HG02852 (cell line): ENCODE data around the gene ZNF609.
"Not testable (repeated sequence)": the region's sequence is repeated elsewhere in the genome, so short reads cannot be mapped to it uniquely, and the experiment has no call there.

Experiments used
- ATAC-seq: cut with Tn5 transposase; IDR thresholded peaks from one replicate; pipeline ENCODE4 v1.9.1; 2021; ENCODE audit warnings: mild to moderate bottlenecking, moderate library complexity; ENCODE audit not compliant: unreplicated experiment

The ZNF609 gene

GRCh38 chr15:64617727-64618126, 157.3 kb downstream of the ZNF609 start:
- ATAC-seq: no peak

DNA sequence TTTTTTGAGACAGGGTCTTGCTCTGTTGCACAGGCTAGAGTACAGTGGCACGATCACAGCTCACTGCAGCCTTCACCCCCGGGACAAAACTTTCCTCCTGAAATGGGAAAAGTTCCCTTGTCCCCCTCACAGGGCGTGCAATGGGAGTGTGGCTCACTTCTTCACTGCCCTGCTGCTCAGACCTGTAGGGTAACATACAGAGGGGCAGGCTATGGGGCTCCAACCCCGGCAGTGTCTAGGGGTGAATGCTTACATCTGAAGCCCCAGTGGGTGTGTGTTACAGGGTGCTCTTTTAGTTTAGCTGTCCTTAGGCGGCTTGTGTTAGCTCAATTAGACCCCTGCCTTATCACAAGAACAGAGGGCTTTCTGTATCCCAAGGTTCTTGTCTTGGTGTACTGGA, 157.8 kb downstream of the ZNF609 start:
- no peak for ATAC-seq

DNA sequence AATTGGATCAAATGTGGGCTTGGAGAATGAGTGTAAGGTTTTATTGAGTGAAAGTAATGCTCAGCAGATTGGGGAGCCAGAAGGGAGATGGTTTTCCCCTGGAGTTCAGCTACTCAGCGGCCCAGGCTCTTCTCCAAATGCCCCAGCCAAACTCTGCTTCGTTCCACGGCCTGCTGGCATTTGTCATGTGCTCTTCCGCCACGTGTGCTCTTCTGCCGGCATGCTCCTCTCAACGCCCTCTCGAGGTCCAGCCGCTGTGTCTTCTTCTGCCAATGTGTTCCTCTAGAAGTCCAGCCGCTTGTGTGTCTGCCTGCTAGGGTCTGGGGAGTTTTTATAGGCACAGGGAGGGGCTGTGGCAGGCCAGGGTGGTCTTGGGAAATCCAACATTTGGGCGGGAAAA, 158.2 kb downstream of the ZNF609 start:
- no peak for ATAC-seq

- ATAC-seq: no peak
Observed at GRCh38 chr15:64619880-64620839, 159.8 kb downstream of the ZNF609 start.

- ATAC-seq: no peak
Observed at GRCh38 chr15:64621056-64621455, 160.7 kb downstream of the ZNF609 start.

GRCh38 chr15:64622410-64623260, 162.3 kb downstream of the ZNF609 start:
- peak; percentile 56 for ATAC-seq

DNA sequence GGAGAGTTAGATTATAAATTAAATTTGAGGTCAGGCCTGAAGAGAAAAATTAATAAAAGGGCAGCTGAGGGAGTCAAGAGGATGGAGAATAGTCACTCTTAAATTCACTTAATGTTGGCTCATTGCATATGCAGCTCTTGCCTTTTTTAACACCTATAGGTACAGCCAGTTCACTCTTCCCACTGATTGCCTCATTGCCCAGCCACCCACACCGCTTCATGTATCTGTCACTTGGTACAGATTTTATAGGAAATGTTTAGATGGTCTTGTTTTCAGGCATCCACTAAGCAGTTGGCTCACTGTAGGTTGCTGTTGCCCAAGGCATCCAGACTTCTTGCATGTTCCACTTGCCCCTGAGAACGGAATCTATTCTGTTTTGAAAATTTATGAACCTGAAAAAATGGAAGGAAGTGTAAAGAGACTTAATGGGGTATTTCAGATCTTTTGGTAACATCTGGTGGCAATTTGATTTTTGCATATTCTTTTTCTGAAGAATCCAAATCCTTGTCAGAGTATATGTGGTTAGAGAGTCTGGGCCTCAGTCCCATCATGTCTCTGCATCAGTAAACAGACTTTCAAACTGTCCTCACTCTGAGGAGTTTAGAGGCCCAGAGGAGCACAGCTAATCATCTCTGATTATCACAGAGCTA, 163.1 kb downstream of the ZNF609 start:
- ATAC-seq: no peak

GRCh38 chr15:64624242-64624641, 163.9 kb downstream of the ZNF609 start:
- ATAC-seq: no peak

- ATAC-seq: no peak
Observed at GRCh38 chr15:64629063-64629462, 168.7 kb downstream of the ZNF609 start.

- ATAC-seq: no peak
Observed at GRCh38 chr15:64630396-64631107, 170.2 kb downstream of the ZNF609 start.

GRCh38 chr15:64632639-64633038, 172.3 kb downstream of the ZNF609 start:
- ATAC-seq: not testable (repeated sequence)

DNA sequence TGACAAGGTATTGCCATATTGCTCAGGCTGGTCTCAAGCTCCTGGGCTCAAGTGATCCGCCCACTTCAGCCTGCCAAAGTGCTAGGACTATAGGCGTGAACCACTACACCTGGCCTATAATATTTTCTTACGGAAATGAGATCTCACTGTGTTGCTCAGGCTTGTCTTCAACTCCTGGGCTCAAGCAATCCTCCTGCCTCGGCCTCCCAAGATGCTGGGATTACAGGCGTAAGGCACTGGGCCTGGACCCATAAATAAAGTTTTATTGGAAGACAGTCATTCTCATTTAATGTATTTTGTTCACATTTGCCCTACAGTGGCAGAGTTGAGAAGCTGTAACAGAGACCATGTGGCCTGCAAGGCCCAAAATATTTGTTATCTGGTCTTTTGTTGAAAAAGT, 173.0 kb downstream of the ZNF609 start:
- ATAC-seq: no peak

GRCh38 chr15:64634027-64634426, 173.6 kb downstream of the ZNF609 start:
- ATAC-seq: peak; percentile 82

DNA sequence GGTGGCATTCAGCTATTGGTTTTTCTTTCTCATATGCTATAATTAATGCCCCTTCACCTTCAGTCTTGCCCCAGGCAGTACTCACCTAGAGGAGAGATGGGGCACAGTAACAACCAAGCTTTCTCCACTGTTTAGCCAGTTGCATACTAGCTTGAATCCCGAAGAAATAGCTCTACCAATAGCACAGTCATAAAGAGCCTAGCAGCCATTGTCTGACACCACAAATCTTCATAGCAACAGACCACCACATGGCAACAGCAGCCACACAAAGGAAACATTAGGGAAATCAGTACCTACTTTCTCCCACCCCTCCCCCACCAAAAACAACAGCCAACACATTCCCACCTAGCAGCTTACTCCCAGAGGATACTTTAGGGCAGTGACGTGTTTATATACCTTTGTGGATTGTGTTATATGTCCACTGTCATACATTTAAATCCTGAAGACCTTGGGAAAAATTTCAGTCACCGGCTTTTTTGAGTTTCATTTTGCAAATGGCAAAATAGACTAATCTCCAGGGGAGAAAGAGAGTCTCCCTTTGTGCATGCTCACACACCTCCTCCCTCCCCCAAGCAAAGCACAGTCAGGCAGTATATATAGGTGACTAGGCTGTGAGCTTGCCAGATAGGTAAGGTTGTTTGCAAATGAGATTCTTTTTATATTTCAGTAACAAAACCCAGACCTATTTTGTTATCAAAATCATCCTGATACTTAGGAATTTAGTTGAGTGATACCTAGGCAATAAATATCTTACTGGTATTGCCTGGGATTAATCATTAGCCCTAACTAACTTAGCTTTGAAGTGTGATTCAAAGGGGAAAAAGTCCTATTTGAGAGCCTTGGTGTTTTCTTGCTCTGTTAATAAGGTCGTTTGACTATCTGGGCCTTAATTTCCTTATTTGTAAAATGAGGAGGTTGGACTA, 174.5 kb downstream of the ZNF609 start:
- ATAC-seq: peak; percentile 62

GRCh38 chr15:64635499-64636495, 175.4 kb downstream of the ZNF609 start:
- no peak for ATAC-seq

- ATAC-seq: no peak
Observed at GRCh38 chr15:64636556-64636955, 176.2 kb downstream of the ZNF609 start.

GRCh38 chr15:64637412-64637811, 177.0 kb downstream of the ZNF609 start:
- ATAC-seq: no peak

GRCh38 chr15:64639744-64640143, 179.4 kb downstream of the ZNF609 start:
- ATAC-seq: not testable (repeated sequence)
